Esophagus muscularis mucosa (tissue), 3 donors: Measurements from ENCODE around the gene STS.

Experiments used
- CTCF ChIP-seq, 3 experiments: fragments of 200-600 bp in 2 of 3; fragments of 450-650 bp in 1 of 3; sonication (generic) in 2 of 3; IDR thresholded peaks; one replicate each; pipeline ENCODE4 v1.5.1; 2017 to 2019; ENCODE audit warnings: antibody characterized with exemption in 3 of 3, mild to moderate bottlenecking in 2 of 3, moderate library complexity in 1 of 3
- POLR2A ChIP-seq: fragments of 450-650 bp; IDR thresholded peaks from one replicate; pipeline ENCODE4 v1.6.1; 2017; ENCODE audit warnings: antibody characterized with exemption, moderate library complexity, mild to moderate bottlenecking, low read depth
- POLR2AphosphoS5 ChIP-seq, 2 donors: sonication (generic); formaldehyde crosslinking; IDR thresholded peaks; one replicate each; pipeline ENCODE4 v1.6.1; 2017; ENCODE audit warnings: antibody characterized with exemption in 2 of 2

- TF ChIP-seq CTCF (IDR thresholded peaks at IDR 0.05) (no peak), POLR2A (no peak), POLR2AphosphoS5 (IDR thresholded peaks at IDR 0.05) (no peak)
Measured at GRCh38 chrX:7153231-7153630, 5.7 kb downstream of the STS start.
